Psoas muscle (tissue), 8 donors: ENCODE measurements around the gene COL17A1. TPM values are rescaled to one million over a fixed set of nuclear protein-coding genes. Genes with fewer than 3 reads are reported as not detected.

ENCODE experiments used
- ATAC-seq, 4 donors: fragments of 200-7000 bp; cut with Tn5 transposase; one replicate each; pipeline ENCODE4 v1.9.1; 2020; ENCODE audit warnings: moderate library complexity in 3 of 4, mild to moderate bottlenecking in 2 of 4
- DNase-seq, 2 donors: peaks; one replicate each; pipeline ENCODE4 v3.0.0-alpha.2; 2020
- H3K27ac ChIP-seq: fragments of 200-600 bp; one replicate; pipeline ENCODE4 v1.8.0; 2022
- H3K27me3 ChIP-seq, 3 donors: fragments of 200-600 bp in 1 of 3; one replicate each; pipeline versions ENCODE4 v1.6.1 to v1.8.0; 2013 to 2022; ENCODE audit warnings: low read length in 2 of 3, mild to moderate bottlenecking in 2 of 3, moderate library complexity in 1 of 3; ENCODE audit not compliant: insufficient read depth in 3 of 3
- H3K36me3 ChIP-seq, 2 donors: fragments of 200-600 bp in 1 of 2; one replicate each; pipeline versions ENCODE4 v1.6.1 to v1.8.0; 2013 to 2022; ENCODE audit warnings: low read depth in 1 of 2, mild to moderate bottlenecking in 1 of 2, moderate library complexity in 1 of 2; ENCODE audit not compliant: insufficient read depth in 1 of 2
- H3K4me1 ChIP-seq: fragments of 200-600 bp; one replicate; pipeline ENCODE4 v1.8.0; 2022
- H3K4me3 ChIP-seq: fragments of 200-600 bp; one replicate; pipeline ENCODE4 v1.8.0; 2022; ENCODE audit warnings: mild to moderate bottlenecking
- H3K9me3 ChIP-seq: fragments of 200-600 bp; one replicate; pipeline ENCODE4 v1.8.0; 2022
- WGBS, 3 donors: extraction: QIAGEN DNeasy Blood & Tissue Kit; methylation state at CpG; one replicate each; pipeline versions ENCODE4 v1.1.6 to v1.1.7; 2013; 5-methylcytosine and 5-hydroxymethylcytosine counted together
- intact Hi-C, 2 donors: fragments of 100-400 bp; cut with DNase I; formaldehyde crosslinking; loops; one replicate each; pipeline versions ENCODE4 v1.11.0 to v1.14.2; 2022
- polyA plus RNA-seq, 3 donors: library from polyadenylated mRNA; stranded (reverse); fragments of 200-250 nt; gene quantifications; one replicate each; pipeline ENCODE4 v1.2.3, GENCODE V29; 2013
- total RNA-seq, 4 donors: library from RNA; stranded (reverse); fragmentation: NEBNext Ultra II Directional in 2 of 4; extraction: Animal tissue kit (Norgen Biotek cat#: 25700) in 2 of 4; gene quantifications; one replicate each; pipeline versions ENCODE4 v1.2.1 to v1.2.4, GENCODE V29; 2021 to 2023
- TF ChIP-seq, protein P1 (sequence below): fragments of 200-600 bp; IDR thresholded peaks from one replicate; pipeline ENCODE4 v1.8.0; 2022; ENCODE audit warnings: antibody characterized with exemption
- donor health status: healthy with polysubstance abuse.
- donor health status: DM: no; HTN: no; CAD: no; lungs with moderate emphysema.
- donor health status: Bipolar disorder and iron deficiency.
- donor health status: healthy.
- donor health status: DM: yes; HTN: yes; CAD: no.
- donor health status: DM: no; HTN: no; CAD: no.
- donor health status: DM: no; HTN: no; CAD: no.
- donor health status: DM: yes; HTN: yes; CAD: no.

Gene COL17A1
- total and polyA plus RNA-seq, 7 donors, result 0.01 to 0.18 (median 0.06) TPM; not detected in 3

DNA sequence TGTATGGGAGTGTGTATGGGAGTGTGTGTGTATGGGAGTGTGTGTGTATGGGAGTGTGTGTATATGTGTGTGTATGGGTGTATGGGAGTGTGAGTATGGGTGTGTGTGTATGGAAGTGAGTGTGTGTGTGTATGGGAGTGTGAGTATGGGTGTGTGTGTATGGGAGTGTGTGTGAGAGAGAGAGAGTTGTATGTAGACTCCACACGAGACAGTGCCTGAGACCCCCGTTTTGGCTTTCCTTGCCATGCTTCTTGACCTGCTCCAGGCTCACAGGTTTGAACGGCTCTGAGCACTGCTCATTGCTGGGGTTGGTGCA lies 49.7 kb downstream of the COL17A1 start:
- Histone ChIP-seq H3K27me3 (no peaks in the 10 kb centered on the region), H3K4me3 (no peak overlapping the region), H3K36me3 (no peaks in the 10 kb centered on the region), H3K9me3 (no peaks in the 10 kb centered on the region), H3K4me1 (no peaks in the 10 kb centered on the region), H3K27ac (no peak overlapping the region)
- ATAC-seq, result peak in 2 of 4 donors; percentile 6 to 29
- no peak for DNase-seq
- TF ChIP-seq, protein P1, sequence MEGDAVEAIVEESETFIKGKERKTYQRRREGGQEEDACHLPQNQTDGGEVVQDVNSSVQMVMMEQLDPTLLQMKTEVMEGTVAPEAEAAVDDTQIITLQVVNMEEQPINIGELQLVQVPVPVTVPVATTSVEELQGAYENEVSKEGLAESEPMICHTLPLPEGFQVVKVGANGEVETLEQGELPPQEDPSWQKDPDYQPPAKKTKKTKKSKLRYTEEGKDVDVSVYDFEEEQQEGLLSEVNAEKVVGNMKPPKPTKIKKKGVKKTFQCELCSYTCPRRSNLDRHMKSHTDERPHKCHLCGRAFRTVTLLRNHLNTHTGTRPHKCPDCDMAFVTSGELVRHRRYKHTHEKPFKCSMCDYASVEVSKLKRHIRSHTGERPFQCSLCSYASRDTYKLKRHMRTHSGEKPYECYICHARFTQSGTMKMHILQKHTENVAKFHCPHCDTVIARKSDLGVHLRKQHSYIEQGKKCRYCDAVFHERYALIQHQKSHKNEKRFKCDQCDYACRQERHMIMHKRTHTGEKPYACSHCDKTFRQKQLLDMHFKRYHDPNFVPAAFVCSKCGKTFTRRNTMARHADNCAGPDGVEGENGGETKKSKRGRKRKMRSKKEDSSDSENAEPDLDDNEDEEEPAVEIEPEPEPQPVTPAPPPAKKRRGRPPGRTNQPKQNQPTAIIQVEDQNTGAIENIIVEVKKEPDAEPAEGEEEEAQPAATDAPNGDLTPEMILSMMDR, result no peak
- WGBS, 3 donors, result 42 to 56% (median 52%) methylated on average over 3 of the region's 3 CpGs
- intact Hi-C loops, result no loop called here

DNA sequence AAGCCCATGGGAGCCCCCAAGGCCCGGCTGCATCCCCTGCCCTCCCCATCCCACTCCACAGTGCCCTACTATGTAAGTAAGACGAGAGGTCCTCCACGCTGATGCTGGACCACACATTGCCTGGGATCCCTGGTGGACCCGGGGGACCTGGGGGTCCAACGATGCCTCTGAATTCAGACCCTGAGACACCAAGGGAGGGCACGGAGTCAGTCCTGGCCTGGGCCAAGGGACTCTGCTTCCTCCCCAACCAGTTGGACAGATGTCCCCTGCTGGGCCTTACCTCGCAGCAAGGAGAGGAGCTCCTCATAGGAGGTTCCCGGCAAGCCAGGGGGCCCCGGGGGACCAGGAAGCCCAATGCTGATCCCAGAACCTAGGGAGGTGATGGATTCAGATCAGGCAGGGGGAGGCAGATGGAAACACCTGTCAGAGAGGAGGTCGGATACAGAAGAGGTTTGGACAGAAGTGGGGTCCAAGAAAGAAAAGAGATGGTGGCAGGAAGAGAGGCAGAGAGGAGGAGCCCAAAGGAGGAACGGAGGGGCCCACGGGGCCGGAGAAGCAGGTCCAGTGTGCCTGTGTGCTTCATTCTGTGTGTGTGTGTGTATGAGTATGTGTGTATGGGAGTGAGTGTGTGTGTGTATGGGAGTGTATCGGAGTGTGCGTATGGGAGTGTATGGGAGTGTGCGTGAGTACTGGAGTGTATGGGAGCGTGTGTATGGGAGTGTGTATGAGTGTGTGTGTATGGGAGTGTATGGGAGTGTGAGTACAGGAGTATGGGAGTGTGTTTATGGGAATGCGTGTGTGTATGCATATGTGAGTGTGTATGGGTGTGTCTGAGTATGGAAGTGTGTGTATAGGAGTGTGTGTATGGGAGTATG lies 50.2 kb downstream of the COL17A1 start:
- ATAC-seq, result peak in 1 of 4 donors; percentile 10
- no peak for DNase-seq
- no peak overlapping the region for H3K4me3 ChIP-seq
- H3K9me3 ChIP-seq, result no peaks in the 10 kb centered on the region
- intact Hi-C loops, result no loop called here
- TF ChIP-seq, protein P1, result no peak
- 69 to 72% (median 72%) methylated on average over 18 of the region's 18 CpGs for WGBS, 3 donors
- no peaks in the 10 kb centered on the region for H3K4me1 ChIP-seq
- peaks cover 0 to 3% of the 10 kb centered on the region in 2 donors for H3K36me3 ChIP-seq
- no peaks in the 10 kb centered on the region for H3K27me3 ChIP-seq
- H3K27ac ChIP-seq, result no peak overlapping the region

DNA sequence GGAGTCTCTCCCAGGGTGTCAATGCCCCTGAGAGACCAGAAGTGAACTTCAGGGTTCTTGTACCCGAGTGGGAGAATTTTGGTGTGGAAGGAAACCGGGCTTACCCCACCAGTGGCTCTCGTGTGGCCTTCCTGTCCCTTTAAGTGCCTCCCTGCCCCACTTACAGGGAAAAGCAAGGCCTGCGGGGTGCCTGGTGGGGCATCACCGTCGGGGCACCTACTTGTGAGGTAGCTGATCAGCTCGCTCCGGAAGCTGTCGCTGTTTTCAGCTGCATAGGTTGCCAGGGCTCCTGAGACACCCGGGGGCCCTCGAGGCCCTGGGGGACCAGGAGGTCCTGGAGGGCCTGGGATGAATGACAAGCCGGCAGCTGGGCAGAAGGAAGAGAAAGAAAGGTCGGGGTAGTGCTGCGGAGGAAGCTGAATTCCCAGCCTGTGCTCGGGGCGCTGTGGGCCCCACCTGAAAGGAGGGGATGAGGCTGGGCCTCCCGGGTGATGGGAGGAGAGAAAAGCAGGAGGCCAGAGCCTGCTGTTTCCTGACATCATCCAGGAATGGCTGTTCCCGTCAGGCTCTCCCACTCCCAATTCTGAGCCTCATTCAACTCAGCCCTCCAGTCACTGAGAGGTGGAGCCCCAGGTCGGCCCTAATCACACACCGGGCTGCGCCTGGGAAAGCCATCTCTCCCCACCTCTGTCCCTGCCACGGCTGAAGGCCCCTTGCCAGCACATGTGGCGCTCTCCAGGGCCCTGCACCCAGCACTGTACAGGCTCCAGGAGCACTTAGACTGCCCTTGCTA lies 51.1 kb downstream of the COL17A1 start:
- no peak for ATAC-seq
- TF ChIP-seq, protein P1, result no peak
- H3K27ac ChIP-seq, result no peak overlapping the region
- peaks cover 0 to 4% of the 10 kb centered on the region in 2 donors for H3K36me3 ChIP-seq
- no peaks in the 10 kb centered on the region for H3K27me3 ChIP-seq
- H3K4me1 ChIP-seq, result no peaks in the 10 kb centered on the region
- intact Hi-C loops, result no loop called here
- 54 to 62% (median 56%) methylated on average over 21 to 23 of the region's 23 CpGs for WGBS, 3 donors
- H3K9me3 ChIP-seq, result no peaks in the 10 kb centered on the region
- H3K4me3 ChIP-seq, result no peak overlapping the region
- no peak for DNase-seq

DNA sequence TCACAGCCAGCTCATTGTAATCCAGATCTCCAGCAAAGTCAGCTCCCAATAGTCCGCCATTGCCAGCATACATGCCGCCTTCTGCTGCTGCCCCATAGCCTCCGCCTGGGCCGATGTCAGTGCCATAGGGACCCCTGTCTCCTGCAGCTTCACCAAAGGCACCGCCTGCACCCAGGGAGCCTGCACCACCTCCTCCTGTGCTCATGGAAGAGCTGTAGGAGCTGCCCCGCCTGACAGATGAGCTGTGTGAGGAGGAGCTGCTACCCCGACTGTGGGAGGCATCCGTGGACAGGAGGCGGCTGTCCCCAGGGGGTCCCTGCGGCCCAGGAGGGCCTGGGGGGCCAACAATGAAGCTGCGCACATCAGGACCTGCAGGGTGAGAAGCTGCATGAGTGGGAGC lies 51.7 kb downstream of the COL17A1 start:
- H3K4me1 ChIP-seq, result no peaks in the 10 kb centered on the region
- ATAC-seq (no peak), DNase-seq (no peak)
- WGBS, 3 donors, result 80 to 84% (median 81%) methylated on average over 11 of the region's 11 CpGs
- peaks cover 0 to 9% of the 10 kb centered on the region in 2 donors for H3K36me3 ChIP-seq
- TF ChIP-seq, protein P1, result no peak
- intact Hi-C loops, result no loop called here
- no peak overlapping the region for H3K4me3 ChIP-seq
- H3K27me3 ChIP-seq, result no peaks in the 10 kb centered on the region
- no peaks in the 10 kb centered on the region for H3K9me3 ChIP-seq
- H3K27ac ChIP-seq, result no peak overlapping the region
